CD4-positive, alpha-beta T cell treated with Interleukin-15 for 1 hour (primary cell): Measurements from ENCODE around the gene DNMBP.
"Not testable (repeated sequence)": the region's sequence is repeated elsewhere in the genome, so short reads cannot be mapped to it uniquely, and the experiment has no call there.

Experiments used
- DNase-seq: peaks from one replicate; pipeline ENCODE4 v3.0.0-alpha.2; 2020

The DNMBP gene

GRCh38 chr10:99983280-99983988 is 26.3 kb downstream of the DNMBP start:
- DNase-seq: no peak

- DNase-seq: no peak
These were observed 27.0 kb downstream of the DNMBP start for GRCh38 chr10:99982728-99983127.

GRCh38 chr10:99981581-99982199 is 28.1 kb downstream of the DNMBP start:
- DNase-seq: no peak

GRCh38 chr10:99979066-99979685 is 30.6 kb downstream of the DNMBP start:
- no peak for DNase-seq

GRCh38 chr10:99977916-99978315 is 31.8 kb downstream of the DNMBP start:
- DNase-seq: no peak

GRCh38 chr10:99976886-99977665 is 32.7 kb downstream of the DNMBP start:
- DNase-seq: no peak

- no peak for DNase-seq
These were observed 33.6 kb downstream of the DNMBP start for GRCh38 chr10:99975942-99976809.

GRCh38 chr10:99975106-99975829 is 34.5 kb downstream of the DNMBP start:
- DNase-seq: no peak

- no peak for DNase-seq
These were observed 36.6 kb downstream of the DNMBP start for GRCh38 chr10:99973190-99973589.

- DNase-seq: no peak
These were observed 41.8 kb downstream of the DNMBP start for GRCh38 chr10:99967961-99968360.

GRCh38 chr10:99966306-99966705 is 43.4 kb downstream of the DNMBP start:
- no peak for DNase-seq

- DNase-seq: no peak
These were observed 44.0 kb downstream of the DNMBP start for GRCh38 chr10:99965700-99966099.

GRCh38 chr10:99964791-99965190 is 45.0 kb downstream of the DNMBP start:
- no peak for DNase-seq

GRCh38 chr10:99963467-99964165 is 46.1 kb downstream of the DNMBP start:
- not testable (repeated sequence) for DNase-seq

GRCh38 chr10:99958806-99959205 is 50.9 kb downstream of the DNMBP start:
- no peak for DNase-seq

GRCh38 chr10:99958302-99958701 is 51.4 kb downstream of the DNMBP start:
- no peak for DNase-seq

GRCh38 chr10:99953510-99953909 is 56.2 kb downstream of the DNMBP start:
- not testable (repeated sequence) for DNase-seq

GRCh38 chr10:99952799-99953198 is 56.9 kb downstream of the DNMBP start:
- no peak for DNase-seq

GRCh38 chr10:99946051-99946450 is 63.7 kb downstream of the DNMBP start:
- not testable (repeated sequence) for DNase-seq

GRCh38 chr10:99945263-99945662 is 64.5 kb downstream of the DNMBP start:
- no peak for DNase-seq

GRCh38 chr10:99944860-99945259 is 64.9 kb downstream of the DNMBP start:
- no peak for DNase-seq
